Activated naive CD4-positive, alpha-beta T cell treated with anti-CD3 and anti-CD28 coated beads for 36 hours (primary cell): Measurements from ENCODE around the gene ATP23. TPM values are rescaled to one million over a fixed set of nuclear protein-coding genes. Genes with fewer than 3 reads are reported as not detected.

Experiments
- CTCF ChIA-PET: fragments of 350-600 bp; sonication (Branson Sonifier 250); formaldehyde crosslinking; loops from one replicate; lab custom pipeline; 2021; ENCODE audit warnings: antibody characterized with exemption; lab: Charles Lee
- DNase-seq: peaks from one replicate; pipeline ENCODE4 v3.0.0-alpha.2; 2020
- H3K27ac Mint-ChIP-seq: one replicate; pipeline ENCODE4 v1.8.0; 2021; ENCODE audit warnings: mild to moderate bottlenecking, mixed read lengths
- H3K27me3 Mint-ChIP-seq: one replicate; pipeline ENCODE4 v1.8.0; 2021; ENCODE audit warnings: low read depth, mixed read lengths
- H3K36me3 Mint-ChIP-seq: one replicate; pipeline ENCODE4 v1.8.0; 2021; ENCODE audit warnings: low read depth, mixed read lengths
- H3K4me1 Mint-ChIP-seq: one replicate; pipeline ENCODE4 v1.8.0; 2021; ENCODE audit warnings: low read depth, mixed read lengths
- H3K4me3 Mint-ChIP-seq: one replicate; pipeline ENCODE4 v1.8.0; 2021; ENCODE audit warnings: mild to moderate bottlenecking, moderate library complexity, mixed read lengths
- H3K9me3 Mint-ChIP-seq: one replicate; pipeline ENCODE4 v1.8.0; 2021; ENCODE audit warnings: mixed read lengths
- intact Hi-C: fragments of 100-400 bp; cut with micrococcal nuclease; formaldehyde crosslinking; loops from one replicate; pipeline ENCODE4 v1.15.1; 2023
- total RNA-seq, 2 experiments: library from RNA; stranded (reverse); gene quantifications; one replicate each; pipeline ENCODE4 v1.2.3, GENCODE V29; 2021

Gene ATP23
- total RNA-seq, 2 experiments from 2014 or later: 11.3 to 11.9 TPM

DNA sequence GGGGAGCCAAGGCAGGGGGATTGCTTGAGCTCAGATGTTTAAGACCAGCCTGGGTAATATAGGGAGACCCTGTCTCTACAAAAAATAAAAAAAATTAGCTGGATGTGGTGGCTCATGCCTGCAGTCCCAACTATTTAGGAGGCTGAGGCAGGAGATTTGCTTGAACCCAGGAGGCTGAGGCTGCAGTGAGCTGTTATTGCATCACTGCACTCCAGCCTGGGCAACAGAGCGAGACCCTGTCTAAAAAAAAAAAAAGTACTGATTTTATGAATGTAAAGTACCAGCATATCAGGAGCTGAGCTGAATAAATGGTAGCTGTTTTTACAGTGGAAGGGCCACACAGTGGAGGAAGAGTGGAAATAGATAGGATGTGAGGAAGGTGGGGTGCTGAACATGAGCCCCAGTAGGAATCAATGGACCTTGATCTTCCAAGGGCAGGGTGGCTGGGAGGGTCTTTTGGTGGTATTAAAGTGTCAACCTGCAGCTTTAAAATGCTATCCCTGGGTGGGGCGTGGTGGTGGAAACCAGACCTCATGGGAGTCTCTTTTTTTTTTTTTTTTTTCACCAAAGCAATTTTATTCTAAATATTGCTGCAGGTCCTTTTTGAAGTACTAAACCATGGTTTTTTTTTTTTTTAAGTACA is 2.2 kb downstream of the ATP23 start:
- Mint-ChIP-seq H3K4me1 (peaks cover 36% of the 10 kb centered on the region), H3K9me3 (no peaks in the 10 kb centered on the region), H3K4me3 (no peak overlapping the region), H3K27ac (no peak overlapping the region), H3K36me3 (no peaks in the 10 kb centered on the region), H3K27me3 (no peaks in the 10 kb centered on the region)
- CTCF ChIA-PET: interaction anchor here (1.2 to 1.5 kb wide), 2 partner anchors 9 to 38 kb away, joined by 3 read pairs; no protein-coding TSS in a partner anchor
- DNase-seq: no peak
- intact Hi-C loops: no loop called here

DNA sequence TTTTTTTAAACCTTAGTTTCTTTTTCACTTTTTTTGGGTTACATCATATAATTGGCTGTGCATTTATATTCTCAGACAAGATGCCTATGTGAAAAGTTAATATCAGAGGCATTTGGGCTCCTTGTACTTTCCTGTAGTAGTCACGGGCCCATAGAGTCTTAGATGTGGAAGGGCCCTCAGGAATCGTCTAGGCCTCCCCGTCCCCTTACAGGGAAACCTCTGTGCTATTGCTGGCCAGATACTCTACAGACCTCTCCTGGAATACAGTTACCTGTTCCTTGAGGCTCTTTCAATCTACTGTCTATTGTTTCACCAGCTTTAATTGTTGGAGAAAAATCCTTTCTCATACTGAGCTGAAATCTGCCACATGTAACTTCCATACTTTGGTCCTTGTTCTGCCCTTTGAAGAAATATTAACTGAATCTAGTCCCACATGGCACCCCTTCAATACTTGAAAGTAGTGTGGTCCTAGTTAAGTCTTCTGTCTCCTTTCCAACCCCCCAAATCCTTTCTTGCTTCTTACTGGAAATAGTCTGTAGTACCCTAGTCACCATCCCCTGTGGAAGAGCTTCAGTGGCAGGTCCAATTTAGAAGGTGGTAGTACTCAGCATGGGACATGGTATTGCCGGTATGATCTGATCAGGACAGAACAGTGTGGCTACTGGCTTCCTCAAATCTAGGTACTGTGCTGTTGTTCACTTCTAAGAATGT is 3.1 kb downstream of the ATP23 start:
- H3K4me1 Mint-ChIP-seq: peaks cover 35% of the 10 kb centered on the region
- no peaks in the 10 kb centered on the region for H3K36me3 Mint-ChIP-seq
- no peak overlapping the region for H3K27ac Mint-ChIP-seq
- H3K9me3 Mint-ChIP-seq: no peaks in the 10 kb centered on the region
- H3K4me3 Mint-ChIP-seq: no peak overlapping the region
- no peak for DNase-seq
- intact Hi-C loops: no loop called here
- H3K27me3 Mint-ChIP-seq: no peaks in the 10 kb centered on the region
- CTCF ChIA-PET: interaction anchor here (1.5 kb wide), 1 partner anchor 37 kb away, joined by 3 read pairs; no protein-coding TSS in a partner anchor

DNA sequence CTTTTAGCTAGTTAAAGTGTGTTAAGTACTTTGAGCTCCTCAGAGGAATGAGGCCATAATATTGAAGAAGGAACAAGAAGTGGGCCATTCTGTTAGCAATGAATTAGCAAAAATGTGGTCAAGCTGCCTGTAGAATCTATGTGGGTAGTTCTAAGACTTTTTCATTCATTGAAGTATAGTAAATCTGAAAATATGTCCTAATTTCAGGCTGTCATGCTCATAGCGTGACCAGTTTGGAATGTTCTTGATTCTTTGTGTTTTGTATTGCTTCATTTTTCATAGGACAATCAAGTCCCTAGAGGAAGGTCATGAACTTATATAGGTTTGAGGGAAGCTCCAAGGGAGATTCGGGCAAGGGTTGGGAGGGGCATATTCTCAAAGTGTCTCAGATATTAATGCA is 11.4 kb downstream of the ATP23 start:
- no peak overlapping the region for H3K27ac Mint-ChIP-seq
- intact Hi-C loops: no loop called here
- CTCF ChIA-PET: interaction anchor here (1.2 kb wide), 1 partner anchor 10 kb away, joined by 3 read pairs; no protein-coding TSS in a partner anchor
- H3K36me3 Mint-ChIP-seq: peaks cover 48% of the 10 kb centered on the region
- no peaks in the 10 kb centered on the region for H3K27me3 Mint-ChIP-seq
- no peaks in the 10 kb centered on the region for H3K9me3 Mint-ChIP-seq
- no peak overlapping the region for H3K4me3 Mint-ChIP-seq
- H3K4me1 Mint-ChIP-seq: no peaks in the 10 kb centered on the region
- no peak for DNase-seq

- Mint-ChIP-seq H3K27me3 (no peaks in the 10 kb centered on the region), H3K27ac (no peak overlapping the region), H3K4me1 (no peaks in the 10 kb centered on the region), H3K36me3 (peaks cover 61% of the 10 kb centered on the region), H3K9me3 (peaks cover 13% of the 10 kb centered on the region), H3K4me3 (no peak overlapping the region)
- DNase-seq: no peak
- intact Hi-C loops: no loop called here
- CTCF ChIA-PET: no interaction called here
Observed at GRCh38 chr12:57954768-57955167, 13.4 kb downstream of the ATP23 start.

DNA sequence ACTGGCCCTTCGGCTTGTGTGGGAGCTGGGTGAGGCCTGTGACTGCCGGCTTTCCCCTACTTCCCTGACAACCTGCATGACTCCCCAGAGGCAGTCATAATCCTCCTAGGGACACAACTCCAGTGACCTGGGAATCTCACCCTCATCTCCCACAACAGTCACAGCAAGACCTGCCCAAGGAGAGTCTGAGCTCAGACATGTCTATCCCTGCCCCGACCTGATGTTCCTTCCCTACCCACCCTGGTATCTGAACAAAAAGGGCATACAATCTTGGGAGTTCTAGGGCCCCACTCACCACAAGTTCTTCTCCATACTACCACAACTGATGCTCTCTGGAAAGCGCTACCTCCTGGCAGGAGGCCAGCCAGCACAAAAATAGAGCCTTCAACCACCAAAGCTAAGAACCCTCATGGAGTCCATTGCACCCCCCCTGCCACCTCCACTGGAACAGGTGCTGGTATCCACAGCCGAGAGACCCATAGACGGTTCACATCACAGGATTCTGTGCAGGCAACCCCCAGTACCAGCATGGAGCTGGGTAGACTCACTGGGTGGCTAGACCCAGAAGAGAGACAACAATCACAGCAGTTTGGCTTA is 16.8 kb downstream of the ATP23 start:
- Mint-ChIP-seq H3K4me3 (no peak overlapping the region), H3K27ac (no peak overlapping the region), H3K36me3 (peaks cover 47% of the 10 kb centered on the region), H3K4me1 (no peaks in the 10 kb centered on the region), H3K27me3 (no peaks in the 10 kb centered on the region), H3K9me3 (peaks cover 38% of the 10 kb centered on the region)
- CTCF ChIA-PET: interaction anchor here (0.8 kb wide), 1 partner anchor 9 kb away, joined by 3 read pairs; no protein-coding TSS in a partner anchor
- intact Hi-C loops: no loop called here
- no peak for DNase-seq

GRCh38 chr12:57964421-57964820 is 23.1 kb downstream of the ATP23 start:
- H3K36me3 Mint-ChIP-seq: peaks cover under 1% of the 10 kb centered on the region
- H3K9me3 Mint-ChIP-seq: peaks cover 45% of the 10 kb centered on the region
- H3K4me3 Mint-ChIP-seq: no peak overlapping the region
- H3K4me1 Mint-ChIP-seq: no peaks in the 10 kb centered on the region
- CTCF ChIA-PET: no interaction called here
- intact Hi-C loops: no loop called here
- DNase-seq: no peak
- H3K27me3 Mint-ChIP-seq: no peaks in the 10 kb centered on the region
- no peak overlapping the region for H3K27ac Mint-ChIP-seq

DNA sequence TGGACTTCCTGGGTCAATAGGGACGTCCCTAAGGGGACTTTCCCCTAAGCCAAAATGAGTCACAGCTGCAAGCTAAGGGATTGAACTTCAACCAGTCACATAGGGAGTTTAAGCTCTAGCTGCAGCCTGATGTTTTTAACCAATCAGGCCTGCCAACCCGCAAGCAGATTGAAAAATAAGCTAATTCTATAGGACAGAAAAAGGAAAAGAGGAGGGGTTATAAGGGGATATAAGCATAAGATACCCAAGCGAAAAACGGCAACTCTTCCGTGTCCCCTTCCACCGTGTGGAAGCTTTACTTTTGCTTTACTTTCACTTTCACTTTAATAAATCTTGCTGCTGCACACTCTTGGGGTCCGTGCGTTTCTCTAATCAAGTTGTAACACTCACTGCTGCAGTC is 24.4 kb downstream of the ATP23 start:
- intact Hi-C loops: no loop called here
- Mint-ChIP-seq H3K4me1 (no peaks in the 10 kb centered on the region), H3K36me3 (no peaks in the 10 kb centered on the region), H3K4me3 (no peak overlapping the region), H3K27me3 (no peaks in the 10 kb centered on the region), H3K27ac (no peak overlapping the region), H3K9me3 (peaks cover 41% of the 10 kb centered on the region)
- no peak for DNase-seq
- CTCF ChIA-PET: no interaction called here

- CTCF ChIA-PET: no interaction called here
- no peak overlapping the region for H3K27ac Mint-ChIP-seq
- intact Hi-C loops: no loop called here
- H3K4me3 Mint-ChIP-seq: no peak overlapping the region
- H3K9me3 Mint-ChIP-seq: peaks cover 36% of the 10 kb centered on the region
- H3K4me1 Mint-ChIP-seq: no peaks in the 10 kb centered on the region
- no peak for DNase-seq
- H3K27me3 Mint-ChIP-seq: no peaks in the 10 kb centered on the region
- no peaks in the 10 kb centered on the region for H3K36me3 Mint-ChIP-seq
Observed at GRCh38 chr12:57966536-57966935, 25.2 kb downstream of the ATP23 start.

- H3K27ac Mint-ChIP-seq: no peak overlapping the region
- CTCF ChIA-PET: interaction anchor here (0.6 to 1.3 kb wide), 3 partner anchors 382 to 1167 kb away, joined by 3 to 4 read pairs (median 3); no protein-coding TSS in a partner anchor
- no peak overlapping the region for H3K4me3 Mint-ChIP-seq
- peaks cover 7% of the 10 kb centered on the region for H3K27me3 Mint-ChIP-seq
- H3K4me1 Mint-ChIP-seq: no peaks in the 10 kb centered on the region
- intact Hi-C loops: loop anchor here (2.0 kb wide), 1 partner anchor 1167 kb away; no protein-coding TSS in a partner anchor
- no peaks in the 10 kb centered on the region for H3K36me3 Mint-ChIP-seq
- peaks cover 3% of the 10 kb centered on the region for H3K9me3 Mint-ChIP-seq
- peak; percentile 63 for DNase-seq
Observed at GRCh38 chr12:57983146-57983857, 41.9 kb downstream of the ATP23 start.

DNA sequence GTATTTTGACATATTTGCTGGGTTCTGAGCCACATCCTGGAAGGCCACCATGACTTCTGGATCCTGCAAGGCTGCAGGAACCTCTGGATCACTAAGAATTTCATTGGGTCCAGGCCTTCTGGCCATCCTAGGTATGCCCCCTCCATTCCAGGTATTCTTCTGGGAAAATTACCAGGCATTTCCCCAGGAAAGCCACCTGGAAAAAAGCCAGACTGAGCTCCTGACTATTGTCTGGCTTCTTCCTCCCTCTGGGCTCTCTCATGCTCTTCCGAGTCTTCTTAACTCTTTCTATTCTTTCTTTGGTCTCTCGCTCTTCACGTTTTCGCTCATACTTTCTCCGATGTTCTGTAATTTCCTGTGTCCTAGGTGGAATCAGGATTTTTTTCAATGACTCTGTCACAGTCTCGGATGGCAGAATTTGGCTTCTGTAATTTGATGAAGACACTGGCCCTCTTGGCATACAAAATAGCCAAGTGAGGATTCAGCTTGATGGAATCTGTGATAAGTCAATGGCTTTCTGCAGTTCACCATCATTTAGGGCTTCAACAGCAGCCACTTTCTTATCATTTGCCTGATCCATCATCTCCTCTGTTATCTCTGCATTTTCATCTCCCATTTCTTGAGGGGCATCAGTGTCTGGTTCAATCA is 42.6 kb downstream of the ATP23 start:
- no peak for DNase-seq
- CTCF ChIA-PET: interaction anchor here (1.3 kb wide), 1 partner anchor 381 kb away, joined by 3 read pairs; no protein-coding TSS in a partner anchor
- H3K4me1 Mint-ChIP-seq: no peaks in the 10 kb centered on the region
- peaks cover 3% of the 10 kb centered on the region for H3K9me3 Mint-ChIP-seq
- intact Hi-C loops: loop anchor here (2.0 kb wide), 1 partner anchor 1167 kb away; no protein-coding TSS in a partner anchor
- H3K27ac Mint-ChIP-seq: no peak overlapping the region
- peaks cover 5% of the 10 kb centered on the region for H3K27me3 Mint-ChIP-seq
- no peaks in the 10 kb centered on the region for H3K36me3 Mint-ChIP-seq
- H3K4me3 Mint-ChIP-seq: no peak overlapping the region

GRCh38 chr12:57984629-57985151 is 43.3 kb downstream of the ATP23 start:
- intact Hi-C loops: no loop called here
- peaks cover 5% of the 10 kb centered on the region for H3K27me3 Mint-ChIP-seq
- DNase-seq: no peak
- no peak overlapping the region for H3K4me3 Mint-ChIP-seq
- CTCF ChIA-PET: no interaction called here
- H3K9me3 Mint-ChIP-seq: peaks cover 2% of the 10 kb centered on the region
- no peaks in the 10 kb centered on the region for H3K36me3 Mint-ChIP-seq
- H3K27ac Mint-ChIP-seq: no peak overlapping the region
- H3K4me1 Mint-ChIP-seq: no peaks in the 10 kb centered on the region
